B cell (primary cell): ENCODE results near the gene NR1H2.

Source experiments
- EZH2 ChIP-seq: IDR thresholded peaks from 2 replicates; pipeline ENCODE4 v1.6.1; 2012; ENCODE audit warnings: borderline replicate concordance, low read depth, mild to moderate bottlenecking, moderate library complexity, low read length; ENCODE audit not compliant: insufficient read depth, poor library complexity, severe bottlenecking
- TF ChIP-seq, protein P1 (sequence below): fragments of 200-600 bp; IDR thresholded peaks from one replicate; pipeline ENCODE4 v1.8.0; 2022; ENCODE audit warnings: antibody characterized with exemption, mild to moderate bottlenecking

DNA sequence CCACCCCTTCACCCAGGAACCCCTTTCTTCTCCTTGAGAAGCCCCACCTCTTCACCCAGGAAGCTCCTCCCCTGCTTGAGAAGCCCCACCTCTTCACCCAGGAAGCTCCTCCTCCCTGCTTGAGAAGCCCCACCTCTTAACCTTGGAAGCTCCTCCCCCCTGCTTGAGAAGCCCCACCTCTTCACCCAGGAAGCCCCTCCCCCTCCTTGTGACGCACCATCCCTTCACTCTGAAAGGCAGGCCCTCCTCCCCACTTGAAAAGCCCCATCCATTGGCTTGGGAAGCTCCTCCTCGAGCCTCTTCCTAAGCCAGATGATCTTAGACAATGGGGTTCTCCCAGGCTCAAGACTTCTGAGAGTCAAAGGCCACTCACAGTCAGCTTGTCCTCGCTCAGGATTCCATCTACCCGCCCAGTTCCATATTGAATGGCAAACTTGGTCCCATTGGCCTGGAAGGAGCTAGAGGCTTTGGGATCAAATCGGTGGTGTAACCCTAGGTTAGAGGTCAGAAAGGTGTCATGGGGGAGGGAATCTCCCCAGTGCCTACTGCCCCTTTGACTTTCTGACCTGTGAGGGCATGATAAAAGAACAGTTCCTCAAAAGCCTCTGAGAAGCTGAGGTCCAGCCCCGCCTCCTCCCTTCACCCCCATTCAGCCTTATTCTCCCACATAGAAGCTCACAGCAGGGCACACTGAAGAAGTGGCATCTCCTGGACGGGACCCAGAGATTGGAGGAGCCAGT, 14.8 kb upstream of the NR1H2 start:
- TF ChIP-seq, protein P1, sequence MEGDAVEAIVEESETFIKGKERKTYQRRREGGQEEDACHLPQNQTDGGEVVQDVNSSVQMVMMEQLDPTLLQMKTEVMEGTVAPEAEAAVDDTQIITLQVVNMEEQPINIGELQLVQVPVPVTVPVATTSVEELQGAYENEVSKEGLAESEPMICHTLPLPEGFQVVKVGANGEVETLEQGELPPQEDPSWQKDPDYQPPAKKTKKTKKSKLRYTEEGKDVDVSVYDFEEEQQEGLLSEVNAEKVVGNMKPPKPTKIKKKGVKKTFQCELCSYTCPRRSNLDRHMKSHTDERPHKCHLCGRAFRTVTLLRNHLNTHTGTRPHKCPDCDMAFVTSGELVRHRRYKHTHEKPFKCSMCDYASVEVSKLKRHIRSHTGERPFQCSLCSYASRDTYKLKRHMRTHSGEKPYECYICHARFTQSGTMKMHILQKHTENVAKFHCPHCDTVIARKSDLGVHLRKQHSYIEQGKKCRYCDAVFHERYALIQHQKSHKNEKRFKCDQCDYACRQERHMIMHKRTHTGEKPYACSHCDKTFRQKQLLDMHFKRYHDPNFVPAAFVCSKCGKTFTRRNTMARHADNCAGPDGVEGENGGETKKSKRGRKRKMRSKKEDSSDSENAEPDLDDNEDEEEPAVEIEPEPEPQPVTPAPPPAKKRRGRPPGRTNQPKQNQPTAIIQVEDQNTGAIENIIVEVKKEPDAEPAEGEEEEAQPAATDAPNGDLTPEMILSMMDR = no peak
- TF ChIP-seq EZH2 = no peak
